Astrocyte (in vitro differentiated cells and primary cell): ENCODE measurements around the gene WDR86.

Experiments used
- EZH2 ChIP-seq: IDR thresholded peaks from 2 replicates; pipeline ENCODE4 v1.6.1; 2012; ENCODE audit warnings: mild to moderate bottlenecking, low read length, inconsistent platforms; ENCODE audit not compliant: insufficient read depth
- TF ChIP-seq, protein P1 (sequence below): IDR thresholded peaks from 2 replicates; pipeline ENCODE4 v1.5.1; 2011; ENCODE audit warnings: low read depth, mild to moderate bottlenecking, inconsistent platforms, low read length, moderate library complexity; ENCODE audit not compliant: insufficient read depth

DNA sequence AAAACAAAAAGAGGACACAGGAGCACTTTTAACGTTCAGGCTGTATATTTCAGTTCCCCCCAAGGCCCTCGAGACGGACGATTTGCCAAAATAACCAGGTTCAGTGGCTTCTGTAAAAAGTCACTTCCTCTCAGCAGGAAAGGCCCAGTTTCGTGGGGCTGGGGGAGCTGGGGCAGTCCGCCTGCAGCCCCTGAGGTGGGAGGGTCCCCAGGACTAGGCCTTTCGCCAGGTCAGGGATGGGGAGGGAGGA, 28.8 kb downstream of the WDR86 start:
- TF ChIP-seq, protein P1, sequence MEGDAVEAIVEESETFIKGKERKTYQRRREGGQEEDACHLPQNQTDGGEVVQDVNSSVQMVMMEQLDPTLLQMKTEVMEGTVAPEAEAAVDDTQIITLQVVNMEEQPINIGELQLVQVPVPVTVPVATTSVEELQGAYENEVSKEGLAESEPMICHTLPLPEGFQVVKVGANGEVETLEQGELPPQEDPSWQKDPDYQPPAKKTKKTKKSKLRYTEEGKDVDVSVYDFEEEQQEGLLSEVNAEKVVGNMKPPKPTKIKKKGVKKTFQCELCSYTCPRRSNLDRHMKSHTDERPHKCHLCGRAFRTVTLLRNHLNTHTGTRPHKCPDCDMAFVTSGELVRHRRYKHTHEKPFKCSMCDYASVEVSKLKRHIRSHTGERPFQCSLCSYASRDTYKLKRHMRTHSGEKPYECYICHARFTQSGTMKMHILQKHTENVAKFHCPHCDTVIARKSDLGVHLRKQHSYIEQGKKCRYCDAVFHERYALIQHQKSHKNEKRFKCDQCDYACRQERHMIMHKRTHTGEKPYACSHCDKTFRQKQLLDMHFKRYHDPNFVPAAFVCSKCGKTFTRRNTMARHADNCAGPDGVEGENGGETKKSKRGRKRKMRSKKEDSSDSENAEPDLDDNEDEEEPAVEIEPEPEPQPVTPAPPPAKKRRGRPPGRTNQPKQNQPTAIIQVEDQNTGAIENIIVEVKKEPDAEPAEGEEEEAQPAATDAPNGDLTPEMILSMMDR: no peak
- TF ChIP-seq EZH2: no peak
